ENCODE measurements around the gene ATF7IP2. TPM values are rescaled to one million over a fixed set of nuclear protein-coding genes. Genes with fewer than 3 reads are reported as not detected.

The ATF7IP2 gene
- total RNA-seq, 4 donors from 2014 or later = 15.5 to 32.8 (median 28.3) TPM

GRCh38 chr16:10521681-10522274 is 135.9 kb downstream of the ATF7IP2 start:
- intact Hi-C loops (cut with DNase I) = no loop called here
- WGBS, 2 donors = 31 to 41% methylated on average over 9 of the region's 9 CpGs
- TF ChIP-seq, protein P1, sequence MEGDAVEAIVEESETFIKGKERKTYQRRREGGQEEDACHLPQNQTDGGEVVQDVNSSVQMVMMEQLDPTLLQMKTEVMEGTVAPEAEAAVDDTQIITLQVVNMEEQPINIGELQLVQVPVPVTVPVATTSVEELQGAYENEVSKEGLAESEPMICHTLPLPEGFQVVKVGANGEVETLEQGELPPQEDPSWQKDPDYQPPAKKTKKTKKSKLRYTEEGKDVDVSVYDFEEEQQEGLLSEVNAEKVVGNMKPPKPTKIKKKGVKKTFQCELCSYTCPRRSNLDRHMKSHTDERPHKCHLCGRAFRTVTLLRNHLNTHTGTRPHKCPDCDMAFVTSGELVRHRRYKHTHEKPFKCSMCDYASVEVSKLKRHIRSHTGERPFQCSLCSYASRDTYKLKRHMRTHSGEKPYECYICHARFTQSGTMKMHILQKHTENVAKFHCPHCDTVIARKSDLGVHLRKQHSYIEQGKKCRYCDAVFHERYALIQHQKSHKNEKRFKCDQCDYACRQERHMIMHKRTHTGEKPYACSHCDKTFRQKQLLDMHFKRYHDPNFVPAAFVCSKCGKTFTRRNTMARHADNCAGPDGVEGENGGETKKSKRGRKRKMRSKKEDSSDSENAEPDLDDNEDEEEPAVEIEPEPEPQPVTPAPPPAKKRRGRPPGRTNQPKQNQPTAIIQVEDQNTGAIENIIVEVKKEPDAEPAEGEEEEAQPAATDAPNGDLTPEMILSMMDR (IDR thresholded peaks at IDR 0.05) = peak; percentile 55 to 84 (median 70)
- TF ChIP-seq POLR2A (IDR thresholded peaks at IDR 0.05) = no peak
- Histone ChIP-seq H3K4me1 (no peaks in the 10 kb centered on the region), H3K27me3 (no peaks in the 10 kb centered on the region), H3K4me3 (replicated peaks in 1 of 3) (no peak overlapping the region), H3K36me3 (no peaks in the 10 kb centered on the region), H3K27ac (no peak overlapping the region), H3K9me3 (no peaks in the 10 kb centered on the region)
- peak; percentile 55 to 69 for DNase-seq

DNA sequence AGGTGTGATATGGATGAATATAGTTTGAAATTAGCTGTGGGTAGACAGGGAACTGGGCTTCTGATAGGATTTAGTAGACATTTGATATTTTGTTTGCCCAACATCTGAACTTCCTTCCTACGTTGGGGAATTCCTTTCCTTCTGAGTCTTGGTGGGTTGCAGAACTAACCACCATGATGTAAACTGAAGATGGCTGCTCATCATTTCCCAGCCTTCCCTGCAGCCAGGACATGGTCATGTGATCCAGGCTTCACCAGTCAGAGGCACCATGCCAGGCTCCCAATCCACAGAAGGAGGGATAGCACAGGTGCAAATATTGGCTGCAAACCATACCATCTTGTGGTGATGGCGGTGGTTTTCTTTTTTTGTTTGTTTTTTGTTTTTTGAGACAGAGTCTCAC is 137.1 kb downstream of the ATF7IP2 start:
- Histone ChIP-seq H3K4me1 (no peaks in the 10 kb centered on the region), H3K4me3 (replicated peaks in 1 of 3) (no peak overlapping the region), H3K36me3 (no peaks in the 10 kb centered on the region), H3K27me3 (no peaks in the 10 kb centered on the region), H3K9me3 (no peaks in the 10 kb centered on the region), H3K27ac (no peak overlapping the region)
- 80 to 86% methylated on average over 2 of the region's 2 CpGs for WGBS, 2 donors
- no peak for DNase-seq
- TF ChIP-seq, protein P1 (IDR thresholded peaks at IDR 0.05) = no peak
- TF ChIP-seq POLR2A (IDR thresholded peaks at IDR 0.05) = no peak
- intact Hi-C loops (cut with DNase I) = no loop called here

GRCh38 chr16:10525214-10525825 is 139.5 kb downstream of the ATF7IP2 start:
- 97 to 98% methylated on average over 6 of the region's 6 CpGs for WGBS, 2 donors
- Histone ChIP-seq H3K27ac (no peak overlapping the region), H3K27me3 (no peaks in the 10 kb centered on the region), H3K9me3 (no peaks in the 10 kb centered on the region), H3K4me3 (replicated peaks in 1 of 3) (no peak overlapping the region), H3K4me1 (no peaks in the 10 kb centered on the region), H3K36me3 (no peaks in the 10 kb centered on the region)
- TF ChIP-seq, protein P1 (IDR thresholded peaks at IDR 0.05) = no peak
- no peak for TF ChIP-seq POLR2A (IDR thresholded peaks at IDR 0.05)
- intact Hi-C loops (cut with DNase I) = no loop called here
- DNase-seq = no peak

- TF ChIP-seq, protein P1 (IDR thresholded peaks at IDR 0.05) = no peak
- no peak for TF ChIP-seq POLR2A (IDR thresholded peaks at IDR 0.05)
- DNase-seq = no peak
- intact Hi-C loops (cut with DNase I) = no loop called here
- Histone ChIP-seq H3K4me3 (replicated peaks in 1 of 3) (no peak overlapping the region), H3K4me1 (no peaks in the 10 kb centered on the region), H3K27ac (no peak overlapping the region), H3K36me3 (peaks cover 0 to 4% of the 10 kb centered on the region in 2 donors), H3K9me3 (no peaks in the 10 kb centered on the region), H3K27me3 (no peaks in the 10 kb centered on the region)
- 99 to 100% methylated on average over 7 of the region's 7 CpGs for WGBS, 2 donors
Observed at GRCh38 chr16:10526962-10527361, 141.1 kb downstream of the ATF7IP2 start.

- no peak for DNase-seq
- no peaks in the 10 kb centered on the region for H3K27me3 ChIP-seq
- H3K9me3 ChIP-seq = no peaks in the 10 kb centered on the region
- intact Hi-C loops (cut with DNase I) = no loop called here
- TF ChIP-seq, protein P1 (IDR thresholded peaks at IDR 0.05) = no peak
- TF ChIP-seq POLR2A (IDR thresholded peaks at IDR 0.05) = no peak
- 94 to 97% methylated on average over 8 of the region's 8 CpGs for WGBS, 2 donors
- H3K4me3 ChIP-seq (replicated peaks in 1 of 3) = no peak overlapping the region
- no peaks in the 10 kb centered on the region for H3K4me1 ChIP-seq
- H3K27ac ChIP-seq = no peak overlapping the region
- peaks cover 0 to 9% of the 10 kb centered on the region in 2 donors for H3K36me3 ChIP-seq
Observed at GRCh38 chr16:10528635-10529034, 142.8 kb downstream of the ATF7IP2 start.

Measured in thyroid gland (tissue), 4 donors.